HG02678 (cell line): Measurements from ENCODE around the gene GLI3.
A peak's percentile ranks its signal among the peaks of the same experiment; 100 is the strongest.

Experiments
- ATAC-seq: cut with Tn5 transposase; IDR thresholded peaks from one replicate; pipeline ENCODE4 v1.9.1; 2021; ENCODE audit warnings: mild to moderate bottlenecking, moderate library complexity; ENCODE audit not compliant: unreplicated experiment

GLI3 gene

DNA sequence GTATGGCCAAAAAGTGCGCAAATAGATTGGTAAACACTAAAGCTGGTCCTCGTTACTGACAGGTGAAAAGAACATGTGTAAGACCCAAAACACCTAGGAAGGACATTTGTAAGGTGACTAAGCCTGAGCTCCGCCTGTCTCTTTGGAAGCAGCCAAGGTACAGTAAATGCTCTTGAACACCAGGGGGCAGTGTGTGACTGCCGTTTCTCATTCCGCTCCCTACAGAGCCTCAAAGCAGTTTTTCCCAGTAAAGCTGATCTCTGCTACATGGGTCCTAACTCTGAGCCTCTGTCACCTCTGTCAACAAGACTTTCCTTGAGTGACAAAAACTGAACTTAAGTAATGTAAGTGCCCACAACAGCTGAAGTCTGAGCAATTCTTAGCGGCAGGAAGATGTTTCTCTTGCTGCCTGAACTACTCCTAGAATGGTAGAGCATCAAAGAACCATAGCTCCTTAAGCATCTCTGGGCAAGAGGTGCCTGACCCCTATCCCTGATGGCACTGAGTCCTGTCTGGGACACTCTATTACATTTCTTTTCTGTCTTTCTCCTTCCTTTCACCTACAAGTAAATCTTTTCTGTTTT, 296.2 kb downstream of the GLI3 start:
- ATAC-seq = peak; percentile 72

DNA sequence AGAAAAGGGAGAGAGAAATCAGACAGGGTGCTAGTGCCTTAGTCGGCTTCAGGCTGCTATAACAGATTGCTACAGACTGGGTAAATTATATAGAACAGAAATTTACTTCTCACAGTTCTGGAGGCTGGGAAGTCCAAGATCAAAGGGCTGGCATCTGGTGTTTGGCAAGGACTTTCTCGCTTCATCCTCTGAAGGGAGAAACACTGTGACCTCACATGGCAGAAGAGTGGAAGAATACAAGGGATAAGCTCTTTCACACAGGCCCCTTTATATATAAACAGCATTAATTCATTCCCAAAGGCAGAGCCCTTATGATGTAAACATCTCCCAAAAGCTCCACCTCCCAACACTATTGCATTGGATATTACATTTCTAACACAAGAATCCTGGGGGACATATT, 298.6 kb downstream of the GLI3 start:
- no peak for ATAC-seq

DNA sequence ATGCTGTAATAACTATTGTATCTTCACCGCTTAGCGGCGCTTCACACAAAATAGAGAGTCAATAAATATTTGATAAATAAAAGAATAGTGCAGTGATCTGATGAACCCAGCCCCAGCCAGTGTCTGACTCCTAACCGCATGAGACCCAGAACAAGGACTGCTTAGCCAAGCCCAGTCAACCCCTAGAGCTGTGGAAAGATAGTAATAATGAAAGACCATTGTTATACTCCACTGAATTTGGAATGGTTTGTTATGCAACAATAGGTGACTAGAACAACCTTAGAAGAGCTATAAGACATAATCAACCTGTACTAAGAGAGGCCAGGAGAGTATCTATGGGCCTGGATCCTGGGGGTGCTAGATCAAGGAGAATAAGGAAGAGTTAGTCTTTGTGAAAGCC, 303.6 kb downstream of the GLI3 start:
- no peak for ATAC-seq

DNA sequence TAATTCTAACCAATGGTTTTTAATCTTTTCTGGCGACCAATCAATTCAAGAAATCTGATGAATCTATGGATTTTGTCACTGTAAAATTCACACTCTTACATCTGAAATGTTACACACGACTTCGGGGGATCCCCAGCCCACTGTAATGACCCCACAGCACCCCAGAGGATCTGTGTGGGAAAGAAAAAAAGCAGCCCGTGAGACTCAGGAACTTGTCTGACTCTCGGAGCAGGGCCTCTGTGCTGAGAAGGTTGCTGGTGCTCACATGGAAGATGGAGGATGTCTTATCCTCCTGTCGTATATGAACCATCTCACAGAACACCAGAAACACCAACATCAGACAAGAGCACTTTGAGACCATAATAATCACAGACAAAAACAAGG, 305.8 kb downstream of the GLI3 start:
- peak; percentile 39 for ATAC-seq

DNA sequence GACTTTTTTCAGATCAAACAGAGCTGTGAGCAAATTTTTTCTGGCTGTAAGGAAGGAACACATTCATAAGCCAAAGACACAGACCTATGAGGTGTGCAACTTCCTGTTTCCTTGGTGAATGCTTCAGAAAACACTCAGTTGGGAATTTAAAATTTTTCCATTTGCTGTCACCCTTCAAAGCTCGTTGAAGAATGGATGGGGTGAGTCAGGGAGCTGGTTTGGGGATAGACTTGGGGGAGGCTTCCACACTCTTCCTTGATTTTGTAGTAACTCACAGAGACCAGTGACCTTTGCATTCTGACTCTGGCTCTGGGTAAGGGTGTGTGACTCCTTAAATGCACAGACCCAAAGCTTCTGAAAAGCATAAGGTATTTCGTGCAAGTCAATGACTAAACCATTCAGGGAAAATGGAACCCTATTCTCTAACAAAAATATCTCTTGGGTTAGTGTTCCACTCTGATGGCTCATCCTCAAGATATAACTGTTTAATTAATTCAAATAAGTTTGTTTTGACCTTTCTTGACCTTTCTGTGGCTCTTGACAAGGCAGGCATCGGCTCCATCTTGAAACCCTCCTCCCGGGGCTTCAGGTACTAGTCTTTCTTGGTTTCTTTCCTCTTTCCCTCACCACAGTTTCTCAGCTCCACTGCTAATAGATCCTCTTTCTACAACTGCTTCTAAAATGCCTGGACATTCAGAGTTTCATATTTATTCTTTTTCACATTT, 306.3 kb downstream of the GLI3 start:
- ATAC-seq = peak; percentile 47

DNA sequence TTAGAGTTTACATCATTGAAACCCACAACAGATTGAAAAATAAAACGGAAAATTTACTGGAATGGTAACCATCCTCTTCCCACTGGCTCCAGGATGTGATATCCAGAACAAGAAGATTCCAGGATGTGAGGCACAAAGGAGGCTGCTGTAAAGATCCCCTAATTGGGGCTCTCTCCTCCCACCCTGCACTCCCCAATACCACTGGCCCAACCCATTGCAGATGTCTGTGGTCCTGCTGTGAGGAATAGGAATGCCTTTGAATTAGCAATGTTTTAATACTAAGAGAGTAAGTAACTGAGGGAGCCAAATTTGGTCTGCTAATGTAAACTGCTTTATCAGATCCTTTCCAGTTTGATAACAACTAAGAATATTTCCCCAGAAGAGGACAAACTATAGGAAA, 308.2 kb downstream of the GLI3 start:
- no peak for ATAC-seq

DNA sequence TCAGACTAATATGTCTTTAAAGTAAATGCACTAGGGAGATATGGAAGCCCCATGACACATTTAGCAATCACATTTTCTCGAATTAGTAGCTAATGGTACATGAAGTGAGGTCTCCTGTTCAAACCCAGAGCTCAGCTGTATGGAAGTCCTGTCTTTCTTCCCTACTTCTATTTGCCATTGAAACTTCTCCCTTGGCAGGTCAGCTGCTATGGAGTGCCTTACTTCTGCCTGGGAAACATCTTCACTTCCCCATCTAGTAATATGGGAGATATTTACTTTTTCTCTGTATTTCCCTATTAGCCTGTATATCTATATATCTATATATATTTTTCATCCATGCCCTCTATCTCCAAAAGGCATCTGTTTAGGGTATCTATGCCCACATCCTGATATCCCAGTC, 308.8 kb downstream of the GLI3 start:
- ATAC-seq = no peak

DNA sequence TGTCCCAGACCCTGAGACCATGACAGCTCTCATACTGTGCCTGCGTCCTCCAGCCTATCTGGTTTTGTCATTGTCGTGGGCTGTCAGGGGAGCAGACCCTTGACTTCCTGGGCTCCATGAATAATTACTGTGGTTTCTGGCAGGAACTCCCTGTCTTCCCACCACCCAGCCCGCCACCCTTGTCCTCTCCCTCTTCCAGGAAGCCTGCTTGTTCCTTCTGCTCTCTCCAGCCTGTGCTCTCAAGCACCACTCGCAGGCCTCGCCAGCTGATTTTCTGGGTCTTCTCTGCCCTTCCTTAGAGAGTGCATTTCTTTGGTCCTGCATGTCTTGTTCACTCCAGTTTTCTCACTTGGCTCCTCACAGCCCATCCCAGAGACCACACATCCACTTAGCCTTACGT, 309.6 kb downstream of the GLI3 start:
- ATAC-seq = no peak

DNA sequence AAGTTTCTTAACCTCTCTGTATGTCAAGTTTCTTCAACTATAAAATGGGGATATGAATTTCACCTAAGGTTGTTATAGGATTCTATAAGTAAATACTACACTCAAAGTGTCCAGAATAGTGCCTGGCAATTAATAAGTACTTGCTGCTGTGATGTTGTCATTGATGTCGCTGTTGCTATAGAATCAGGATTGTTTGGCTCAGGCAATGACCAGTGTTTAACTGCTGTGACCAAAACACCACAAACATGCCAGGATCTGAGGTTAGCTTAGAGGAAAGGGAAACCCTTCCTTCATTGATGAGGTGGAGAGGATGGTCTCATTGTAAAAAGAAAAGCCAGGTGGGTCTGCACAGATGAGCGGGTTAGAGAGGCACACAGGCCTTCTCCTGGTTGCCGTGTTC, 311.1 kb downstream of the GLI3 start:
- no peak for ATAC-seq

DNA sequence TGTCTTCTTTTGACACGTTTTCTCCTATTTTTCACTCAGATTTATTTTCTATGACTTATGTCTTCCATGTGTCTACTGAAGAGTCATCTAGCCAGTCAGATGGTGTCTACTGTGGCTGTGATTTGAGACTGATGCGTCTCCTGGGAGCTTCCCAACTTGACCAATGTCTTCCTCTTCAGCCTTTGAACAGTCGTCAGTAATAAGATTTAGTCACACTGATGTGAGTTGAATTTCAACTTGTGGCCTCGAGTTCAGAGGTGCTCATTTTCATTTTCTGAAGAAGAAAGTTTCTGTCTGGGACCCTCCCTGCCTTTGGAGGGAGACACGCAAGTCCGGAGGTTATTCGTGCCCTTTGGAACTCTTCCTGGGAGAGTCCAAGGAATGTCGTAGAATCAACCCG, 312.2 kb downstream of the GLI3 start:
- ATAC-seq = no peak

DNA sequence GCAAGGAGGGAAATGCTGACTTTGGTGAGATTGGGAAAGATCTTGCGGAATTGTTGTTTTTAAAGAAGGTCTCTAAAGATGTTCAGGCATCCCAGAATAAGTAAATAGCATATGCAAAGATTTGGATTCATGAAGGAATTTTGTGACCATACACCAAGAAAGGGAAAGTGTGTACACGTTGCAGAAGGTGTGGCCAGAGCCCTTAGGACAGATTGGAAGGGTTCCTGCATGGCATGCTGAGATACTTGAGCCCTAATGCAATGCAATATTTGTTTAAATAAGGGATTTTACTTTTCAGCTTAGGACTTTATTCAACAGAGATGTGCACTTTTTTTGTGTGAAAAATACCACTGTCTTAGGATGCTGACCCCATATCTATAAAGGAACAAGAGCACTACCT, 314.6 kb downstream of the GLI3 start:
- ATAC-seq = no peak

DNA sequence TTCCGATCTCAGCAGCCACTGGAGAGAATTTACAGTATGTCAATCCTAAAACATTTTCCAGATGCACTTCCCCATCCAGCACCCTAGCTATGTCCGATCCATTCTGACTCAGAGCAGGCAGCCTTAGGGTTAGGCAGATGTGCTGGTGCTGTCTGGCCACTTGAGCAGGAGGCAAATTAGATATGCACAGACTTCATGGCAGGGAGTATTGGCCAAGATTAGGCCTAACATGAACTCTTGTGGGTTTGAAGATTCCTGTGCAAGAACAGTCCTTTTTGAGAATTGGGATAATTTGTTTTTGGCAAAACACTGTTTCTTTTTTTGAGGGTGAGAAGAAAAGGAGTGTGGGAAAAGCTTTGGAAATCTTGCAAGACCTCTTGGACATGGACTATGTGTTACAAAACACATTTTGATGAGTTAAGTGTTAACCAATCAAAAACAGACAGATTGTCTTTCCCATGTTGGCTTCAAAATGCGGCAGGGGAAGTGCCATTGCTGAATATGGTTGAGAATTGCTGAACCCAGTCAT, 315.5 kb downstream of the GLI3 start:
- ATAC-seq = no peak

DNA sequence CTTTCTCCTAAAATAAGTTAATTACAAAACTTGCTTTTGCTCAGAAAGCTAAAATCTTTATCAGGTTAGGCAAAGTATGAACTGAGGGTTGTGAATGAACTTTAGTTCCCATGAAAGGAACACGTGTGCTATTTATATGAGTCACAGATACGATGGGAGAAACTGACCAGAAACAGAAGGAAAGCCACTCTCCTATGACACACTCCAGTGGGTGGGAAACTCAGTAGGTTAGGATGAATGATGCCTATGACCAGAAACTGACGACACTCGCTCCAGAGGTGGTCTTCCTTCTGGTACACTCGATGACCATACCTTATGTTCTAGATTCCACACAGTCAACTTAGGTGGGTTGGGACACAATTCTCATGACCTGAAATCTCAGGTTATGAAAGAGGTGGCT, 318.4 kb downstream of the GLI3 start:
- ATAC-seq = no peak

DNA sequence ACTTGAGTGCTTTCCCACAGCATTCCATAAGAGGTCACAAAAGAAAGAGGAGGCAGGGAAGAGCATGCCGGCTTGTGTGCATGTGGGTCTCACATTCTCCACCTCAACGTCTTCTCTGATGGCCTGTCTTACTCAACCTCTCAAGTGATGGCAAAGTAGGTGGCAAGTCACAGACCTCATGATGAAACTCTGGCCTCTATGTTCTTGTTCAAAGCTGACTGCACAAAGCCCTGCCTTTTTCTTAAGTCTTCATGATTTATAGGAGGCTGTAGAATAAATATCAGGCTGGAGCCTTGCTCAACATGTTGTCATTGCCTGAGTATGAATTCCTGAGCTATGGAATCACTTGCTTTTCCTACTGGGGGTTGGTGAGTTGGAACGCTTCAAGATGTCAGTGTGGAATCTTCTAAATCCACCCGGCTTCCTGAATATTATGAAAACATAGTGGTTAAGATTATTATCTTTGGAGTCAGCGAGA, 320.5 kb downstream of the GLI3 start:
- no peak for ATAC-seq

DNA sequence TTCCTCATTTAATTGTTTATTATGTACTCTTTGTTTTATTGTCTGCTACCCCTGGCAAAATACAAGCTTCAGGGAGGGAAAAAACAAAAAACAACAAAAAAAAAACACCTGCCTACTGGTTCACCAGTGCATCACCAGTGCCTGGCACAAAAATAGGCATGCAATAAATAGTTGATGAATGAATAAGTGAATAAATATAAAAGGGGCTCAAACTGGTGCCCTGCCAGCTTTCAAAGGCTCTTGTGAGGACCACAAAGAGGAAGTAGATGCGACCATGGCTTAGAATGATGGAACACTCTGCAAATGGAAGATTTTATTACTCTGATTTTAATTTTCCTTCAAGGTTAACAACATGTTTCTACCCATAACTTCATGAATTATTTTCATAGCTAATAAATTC, 321.1 kb downstream of the GLI3 start:
- ATAC-seq = no peak

DNA sequence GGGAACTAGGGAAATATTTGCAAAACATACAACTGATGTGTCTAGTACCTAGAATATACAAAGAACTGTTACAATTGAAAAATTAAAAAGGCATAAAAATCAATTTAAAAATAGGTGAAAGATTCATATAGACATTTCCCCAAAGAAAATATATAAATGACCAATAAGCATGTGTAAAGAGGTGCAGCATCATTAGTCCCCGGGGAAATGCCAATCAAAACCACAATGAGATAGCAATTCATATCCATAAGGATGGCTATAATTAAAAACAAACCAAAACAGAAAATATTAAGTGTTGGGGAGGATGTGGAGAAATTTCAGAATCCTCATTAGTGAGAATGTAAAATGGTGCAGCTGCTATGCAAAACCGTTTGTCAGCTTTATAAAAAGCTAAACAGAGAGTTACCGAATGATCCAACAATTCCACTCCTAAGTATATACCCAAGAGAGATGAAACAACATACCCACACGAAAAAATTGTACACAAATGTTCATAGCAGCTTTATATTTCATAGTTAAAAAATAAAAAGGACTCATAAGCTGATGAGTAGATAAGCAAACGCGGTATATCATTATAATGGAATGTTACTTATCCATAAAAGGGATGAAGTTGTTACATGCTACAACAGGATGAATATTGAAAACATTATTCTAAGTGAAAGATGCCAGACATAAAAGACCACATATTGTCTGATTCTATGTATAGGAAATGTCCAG, 324.0 kb downstream of the GLI3 start:
- no peak for ATAC-seq

DNA sequence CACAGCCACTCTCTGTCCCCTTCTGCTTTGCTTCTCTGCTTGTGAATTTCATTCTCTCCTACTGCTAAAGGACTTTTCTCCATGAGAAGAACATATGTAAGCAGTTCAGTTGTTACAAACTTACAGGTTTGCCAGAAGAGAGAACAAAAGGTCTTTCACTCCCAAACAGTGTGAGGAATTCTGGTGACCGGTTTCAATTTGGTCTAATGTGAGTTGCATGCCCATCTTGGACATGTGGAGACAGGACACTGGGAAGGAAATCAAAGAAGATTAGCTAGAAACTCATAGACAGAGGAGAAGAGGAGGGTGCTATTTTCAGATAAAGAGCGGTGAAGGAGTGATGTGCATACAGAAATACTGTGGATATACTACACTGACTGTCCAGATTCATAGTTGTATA, 324.6 kb downstream of the GLI3 start:
- no peak for ATAC-seq

DNA sequence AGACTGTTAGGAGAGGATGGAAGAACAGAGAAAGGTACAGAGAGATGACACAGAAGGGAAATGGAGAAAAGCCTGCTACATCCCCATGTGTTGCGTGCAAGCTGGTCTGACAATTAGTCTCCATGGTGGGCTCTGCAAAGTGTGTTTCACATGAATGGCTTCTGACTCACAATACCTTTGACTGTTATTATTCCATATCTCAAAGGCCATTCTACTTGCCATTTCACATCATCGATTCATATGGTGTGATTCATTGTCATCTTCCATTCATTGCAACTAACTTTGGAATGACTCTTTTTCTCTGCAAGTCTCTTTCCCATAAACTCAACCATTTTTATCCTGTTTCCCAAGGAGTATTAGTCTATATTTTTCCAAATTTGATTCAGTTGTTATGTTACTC, 325.2 kb downstream of the GLI3 start:
- no peak for ATAC-seq
